NCI-H2107 treated with DMSO at 0.1 percent for 48 hours (cell line): ENCODE data around the gene SNX2.
A peak's percentile ranks its signal among the peaks of the same experiment; 100 is the strongest.
"Not testable (repeated sequence)": the region's sequence is repeated elsewhere in the genome, so short reads cannot be mapped to it uniquely, and the experiment has no call there.

Experiments used
- DNase-seq: peaks from one replicate; lab custom pipeline; 2025; ENCODE audit not compliant: unreplicated experiment; lab: John Stamatoyannopoulos, UW

The SNX2 gene

GRCh38 chr5:122842016-122842580 is 67.2 kb downstream of the SNX2 start:
- no peak for DNase-seq

DNA sequence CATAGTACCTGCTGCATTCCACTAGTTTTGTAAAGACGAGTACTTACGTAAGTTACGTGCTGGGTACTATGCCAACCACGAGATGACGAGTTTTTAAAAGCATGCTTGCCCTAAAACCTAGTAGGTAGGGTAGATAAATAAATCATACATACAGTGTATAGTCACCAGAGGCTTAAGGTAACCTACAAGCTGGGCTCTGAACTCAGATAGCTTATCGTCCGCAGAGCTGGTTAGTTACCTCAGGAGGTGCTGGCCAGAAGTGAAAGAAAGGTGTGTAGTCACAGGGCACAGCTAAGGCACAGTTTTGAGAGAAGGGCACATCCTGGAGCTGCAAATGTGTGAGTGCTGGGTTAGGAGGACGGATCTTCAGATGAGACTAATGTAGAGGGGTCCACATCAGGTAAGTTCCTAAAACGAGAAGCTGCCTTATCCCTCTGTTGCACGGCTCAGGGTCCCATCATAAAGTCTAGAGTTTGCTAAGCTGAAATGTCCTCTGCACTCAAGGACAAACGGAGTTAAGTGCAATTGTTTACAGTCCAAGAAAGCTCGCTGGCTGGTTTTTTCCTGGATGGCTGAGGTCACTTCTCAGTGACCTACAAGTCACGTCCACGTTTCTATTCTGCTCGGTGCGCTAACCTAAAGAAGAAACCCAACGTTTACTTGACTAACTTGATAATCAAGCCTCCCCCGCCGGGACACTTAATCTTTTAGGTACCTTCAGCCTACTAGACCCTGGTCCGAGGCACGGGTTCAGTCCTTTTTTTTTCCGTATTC is 69.4 kb downstream of the SNX2 start:
- DNase-seq, result no peak

DNA sequence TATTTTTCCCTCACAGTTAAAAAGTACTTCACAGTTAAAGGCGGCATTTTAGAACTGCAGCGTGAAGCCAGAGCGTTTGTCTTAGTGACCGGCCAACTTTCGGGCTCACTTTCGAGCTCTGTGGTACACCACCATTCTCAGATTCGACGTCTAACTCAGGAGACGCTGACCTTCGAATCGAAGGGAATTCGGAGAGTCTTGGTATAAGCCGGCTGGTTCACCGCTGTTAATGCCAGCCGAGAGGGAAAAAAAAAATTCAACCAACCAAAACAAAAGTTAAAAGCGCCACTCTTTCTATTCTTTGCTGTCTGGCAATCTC is 70.0 kb downstream of the SNX2 start:
- no peak for DNase-seq

DNA sequence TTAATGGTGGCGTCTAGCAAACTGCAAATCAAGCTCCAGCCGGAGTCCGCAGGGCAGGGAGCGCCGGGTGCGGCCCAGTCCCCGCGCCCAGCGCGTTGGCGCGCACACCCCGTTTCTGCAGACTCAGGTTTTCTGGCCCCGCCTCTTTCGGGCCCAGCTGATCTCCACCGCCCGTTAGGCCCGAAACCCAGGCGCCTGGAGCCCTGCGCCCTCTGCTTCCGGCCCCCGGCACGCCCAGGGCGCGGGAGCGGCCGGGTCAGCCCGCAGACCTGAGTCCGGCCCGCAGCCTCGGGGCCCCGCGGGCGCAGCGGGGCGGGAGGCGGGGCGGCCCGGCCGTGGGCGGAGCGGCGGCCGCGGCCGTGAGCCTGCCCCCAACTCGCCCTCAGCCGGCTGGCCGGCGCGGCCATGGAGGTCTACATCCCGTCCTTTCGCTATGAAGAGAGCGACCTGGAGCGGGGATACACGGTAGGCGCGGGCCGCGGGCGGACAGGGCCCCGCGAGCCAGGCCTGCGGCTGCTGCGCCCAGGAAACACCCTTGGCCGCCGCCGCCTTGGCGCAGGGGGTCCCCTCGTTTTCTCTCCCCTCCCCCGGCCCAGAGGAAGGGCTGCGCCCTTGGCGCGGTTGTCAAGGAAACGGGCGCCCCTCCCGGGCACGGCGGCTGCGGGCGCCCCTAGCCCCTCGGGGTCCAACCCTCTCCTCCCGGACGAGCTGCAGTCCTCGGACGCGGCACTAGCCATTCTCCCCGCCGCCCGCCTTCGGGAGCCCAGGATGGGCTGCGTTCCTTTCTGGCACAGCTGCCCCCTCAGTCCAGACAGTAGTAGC is 70.6 kb downstream of the SNX2 start, which contains the start of gene SNX24:
SNX24 (plus strand) TSS at position 385 of the 822 bp plus-strand sequence; CDS start at position 406, 21 bp downstream.
- DNase-seq, result no peak

GRCh38 chr5:122846051-122846550 is 71.2 kb downstream of the SNX2 start:
- peak; percentile 6 for DNase-seq

GRCh38 chr5:122847687-122848081 is 72.8 kb downstream of the SNX2 start:
- DNase-seq, result no peak

GRCh38 chr5:122849771-122850170 is 74.9 kb downstream of the SNX2 start:
- DNase-seq, result no peak

GRCh38 chr5:122857538-122857937 is 82.7 kb downstream of the SNX2 start:
- not testable (repeated sequence) for DNase-seq

DNA sequence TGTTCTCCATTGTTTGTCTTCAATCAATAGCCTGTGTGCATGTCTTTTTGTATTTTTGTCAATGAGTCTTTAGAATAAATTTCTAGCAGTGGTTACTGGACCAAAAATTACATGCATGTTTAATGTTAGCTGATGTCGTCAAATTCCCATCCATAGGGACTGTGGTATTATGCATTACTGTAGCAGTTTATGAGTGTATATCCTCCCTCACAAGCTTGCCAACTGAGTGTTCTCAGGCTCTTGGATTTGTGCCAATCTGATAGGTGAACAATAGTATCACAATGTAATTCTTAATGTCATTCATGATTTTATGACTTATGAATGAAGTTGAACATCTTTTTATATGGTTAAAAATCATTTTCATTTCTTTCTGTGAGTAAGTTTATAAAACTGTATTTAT is 83.6 kb downstream of the SNX2 start:
- DNase-seq, result no peak

- no peak for DNase-seq
Observed at GRCh38 chr5:122863240-122863639, 88.4 kb downstream of the SNX2 start.

GRCh38 chr5:122863721-122864120 is 88.8 kb downstream of the SNX2 start:
- DNase-seq, result no peak

DNA sequence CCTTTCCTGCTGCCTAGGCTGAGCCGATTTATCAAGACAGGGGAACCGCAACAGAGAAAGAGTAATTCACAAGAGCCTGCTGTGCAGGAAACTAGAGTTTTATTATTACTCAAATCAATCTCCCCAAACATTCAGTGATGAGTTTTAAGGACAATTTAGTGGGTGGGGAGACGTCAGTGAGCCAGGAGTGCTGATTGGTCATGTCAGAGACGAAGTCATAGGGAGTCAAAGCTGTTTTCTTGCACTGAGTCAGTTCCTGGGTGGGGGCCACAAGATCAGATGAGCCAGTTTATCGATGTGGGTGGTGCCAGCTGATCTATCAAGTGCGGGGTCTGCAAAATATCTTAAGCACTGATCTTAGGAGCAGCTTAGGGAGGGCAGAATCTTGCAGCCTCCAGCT is 89.5 kb downstream of the SNX2 start:
- no peak for DNase-seq

- DNase-seq, result no peak
Observed at GRCh38 chr5:122864842-122865241, 90.0 kb downstream of the SNX2 start.

GRCh38 chr5:122870219-122870856 is 95.5 kb downstream of the SNX2 start:
- DNase-seq, result no peak

DNA sequence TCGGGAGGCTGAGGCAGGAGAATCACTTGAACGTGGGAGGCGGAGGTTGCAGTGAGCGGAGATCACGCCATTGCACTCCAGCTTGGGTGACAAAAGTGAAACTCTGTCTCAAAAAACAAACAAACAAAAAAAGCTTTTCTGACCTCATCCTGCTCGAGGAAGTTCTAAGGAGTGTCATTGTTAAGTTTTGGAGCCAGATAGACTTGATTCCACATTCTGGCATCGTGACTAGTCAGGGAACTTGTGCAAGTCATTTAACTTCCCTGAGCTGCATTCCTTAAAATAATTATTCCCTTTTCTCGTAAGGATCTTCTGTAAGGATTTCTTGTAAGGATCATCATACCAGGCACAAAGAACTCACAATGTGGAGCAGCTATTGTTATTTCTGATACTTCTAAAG is 96.8 kb downstream of the SNX2 start:
- no peak for DNase-seq

- DNase-seq, result no peak
Observed at GRCh38 chr5:122874179-122874875, 99.4 kb downstream of the SNX2 start.

GRCh38 chr5:122877518-122877917 is 102.6 kb downstream of the SNX2 start:
- DNase-seq, result no peak

GRCh38 chr5:122879076-122879475 is 104.2 kb downstream of the SNX2 start:
- no peak for DNase-seq
